A673 (cell line): ENCODE measurements around the gene TRIM52.

ENCODE experiments used
- EZH2 ChIP-seq: fragments of 200-600 bp; sonication (generic); IDR thresholded peaks from 2 replicates; pipeline ENCODE4 v1.6.1; 2017; ENCODE audit warnings: borderline replicate concordance, low read depth, mild to moderate bottlenecking, mixed read lengths, antibody characterized with exemption, low read length; ENCODE audit not compliant: poor library complexity, severe bottlenecking
- TF ChIP-seq, protein P1 (sequence below): fragments of 300-800, 200-600 bp; sonication (generic); conservative IDR thresholded peaks from 2 replicates; pipeline ENCODE4 v1.5.1; 2017; ENCODE audit warnings: low read depth, mild to moderate bottlenecking, antibody characterized with exemption, low read length, moderate library complexity, mixed read lengths

DNA sequence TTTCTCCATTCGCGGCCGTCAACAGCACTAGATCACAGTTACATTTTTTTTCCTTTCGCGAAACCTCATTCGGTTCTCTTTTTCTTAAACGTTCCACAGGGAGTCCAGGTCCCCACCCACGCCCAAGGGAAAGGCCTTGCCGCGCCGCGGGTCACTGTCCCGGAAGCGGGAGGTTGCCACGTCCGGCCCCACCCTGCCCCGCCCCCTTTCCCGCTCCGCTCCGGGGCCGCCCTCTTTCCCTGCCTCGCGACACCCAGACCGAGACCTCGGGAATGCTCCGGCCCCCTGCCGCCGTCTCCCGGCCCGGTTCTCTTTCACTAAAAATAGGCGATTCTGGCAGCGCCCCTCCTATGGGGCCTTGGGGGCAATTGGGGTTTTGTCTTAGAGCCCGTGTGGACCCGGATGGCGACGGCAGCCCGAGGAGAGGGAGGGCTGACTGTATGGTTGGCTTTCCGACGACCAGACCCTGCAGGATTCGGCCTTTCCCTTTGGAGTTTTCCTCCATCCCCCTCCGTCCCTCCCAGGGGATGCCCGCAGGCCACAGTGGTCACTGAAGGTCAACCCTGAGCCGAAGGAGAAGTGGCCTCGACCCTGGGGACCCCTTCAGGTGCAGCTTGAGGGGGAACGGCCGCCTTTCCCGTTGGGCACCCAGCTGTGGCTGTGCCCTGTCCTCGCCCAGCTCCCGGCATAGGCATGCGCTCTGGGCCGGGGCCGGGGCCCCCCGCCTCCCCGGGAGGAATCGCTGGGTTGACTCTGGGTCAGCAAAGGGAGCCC, 14.5 kb downstream of the TRIM52 start:
- TF ChIP-seq, protein P1, sequence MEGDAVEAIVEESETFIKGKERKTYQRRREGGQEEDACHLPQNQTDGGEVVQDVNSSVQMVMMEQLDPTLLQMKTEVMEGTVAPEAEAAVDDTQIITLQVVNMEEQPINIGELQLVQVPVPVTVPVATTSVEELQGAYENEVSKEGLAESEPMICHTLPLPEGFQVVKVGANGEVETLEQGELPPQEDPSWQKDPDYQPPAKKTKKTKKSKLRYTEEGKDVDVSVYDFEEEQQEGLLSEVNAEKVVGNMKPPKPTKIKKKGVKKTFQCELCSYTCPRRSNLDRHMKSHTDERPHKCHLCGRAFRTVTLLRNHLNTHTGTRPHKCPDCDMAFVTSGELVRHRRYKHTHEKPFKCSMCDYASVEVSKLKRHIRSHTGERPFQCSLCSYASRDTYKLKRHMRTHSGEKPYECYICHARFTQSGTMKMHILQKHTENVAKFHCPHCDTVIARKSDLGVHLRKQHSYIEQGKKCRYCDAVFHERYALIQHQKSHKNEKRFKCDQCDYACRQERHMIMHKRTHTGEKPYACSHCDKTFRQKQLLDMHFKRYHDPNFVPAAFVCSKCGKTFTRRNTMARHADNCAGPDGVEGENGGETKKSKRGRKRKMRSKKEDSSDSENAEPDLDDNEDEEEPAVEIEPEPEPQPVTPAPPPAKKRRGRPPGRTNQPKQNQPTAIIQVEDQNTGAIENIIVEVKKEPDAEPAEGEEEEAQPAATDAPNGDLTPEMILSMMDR = no peak
- TF ChIP-seq EZH2 = no peak
